HG03521 (cell line): ENCODE measurements around the gene PBRM1.

Source experiments
- ATAC-seq: cut with Tn5 transposase; IDR thresholded peaks from one replicate; pipeline ENCODE4 v1.9.1; 2021; ENCODE audit warnings: mild to moderate bottlenecking, moderate library complexity; ENCODE audit not compliant: unreplicated experiment

The PBRM1 gene

DNA sequence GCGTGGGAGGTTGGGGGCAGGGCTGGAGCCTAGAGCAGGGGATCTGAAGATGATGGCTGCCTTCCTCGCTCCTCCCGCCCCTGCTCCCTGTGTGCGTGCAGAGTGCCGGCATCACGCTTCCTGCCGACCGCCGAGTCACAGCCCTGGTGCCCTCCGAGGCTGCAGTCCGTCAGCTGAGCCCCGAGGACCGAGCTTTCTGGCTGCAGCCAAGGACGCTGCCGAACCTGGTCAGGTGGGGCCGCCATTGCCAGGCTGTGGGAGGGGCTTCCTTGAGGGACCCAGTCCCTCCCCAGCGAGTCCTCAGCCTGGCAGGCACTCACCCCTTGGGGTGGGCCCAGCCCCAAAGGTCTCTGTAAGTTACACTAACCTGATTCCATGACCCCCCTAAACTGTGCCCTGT is 173.0 kb downstream of the PBRM1 start:
- no peak for ATAC-seq

DNA sequence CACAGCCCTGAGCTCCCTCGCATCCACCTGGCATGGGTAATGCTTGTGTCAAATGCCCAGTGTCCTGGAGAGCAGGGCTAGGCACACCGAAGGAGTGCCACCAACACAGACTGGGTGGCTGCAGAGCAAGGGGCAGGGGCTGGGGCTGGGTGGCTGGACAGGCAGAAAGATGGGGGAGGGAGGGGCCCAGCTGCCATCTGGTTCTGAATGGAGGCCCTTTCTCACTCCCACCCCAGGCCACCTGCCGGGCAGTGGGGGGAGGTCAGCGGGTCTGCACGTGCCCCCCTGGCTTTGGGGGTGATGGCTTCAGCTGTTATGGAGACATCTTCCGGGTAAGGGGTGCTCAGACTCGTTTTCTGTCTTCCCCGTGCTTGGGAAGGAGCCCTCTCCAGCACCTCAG is 173.6 kb downstream of the PBRM1 start:
- ATAC-seq: no peak

DNA sequence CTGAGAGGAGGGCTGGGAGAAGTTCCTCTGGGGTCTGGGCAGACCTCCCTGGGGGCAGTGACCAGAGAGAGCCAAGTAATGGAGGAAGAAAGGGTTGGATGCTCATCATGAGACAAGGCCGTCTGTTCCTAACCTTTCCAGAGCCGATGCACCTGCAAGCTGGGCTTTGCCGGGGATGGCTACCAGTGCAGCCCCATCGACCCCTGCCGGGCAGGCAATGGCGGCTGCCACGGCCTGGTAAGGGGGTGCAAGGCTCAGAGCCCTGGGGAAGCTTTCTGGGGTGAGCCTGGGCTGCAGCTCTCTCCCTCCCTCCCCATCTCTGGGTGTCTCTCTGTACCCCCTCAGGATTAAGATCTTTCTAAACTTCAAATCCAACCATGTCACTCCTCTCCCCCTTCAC is 174.2 kb downstream of the PBRM1 start:
- no peak for ATAC-seq

DNA sequence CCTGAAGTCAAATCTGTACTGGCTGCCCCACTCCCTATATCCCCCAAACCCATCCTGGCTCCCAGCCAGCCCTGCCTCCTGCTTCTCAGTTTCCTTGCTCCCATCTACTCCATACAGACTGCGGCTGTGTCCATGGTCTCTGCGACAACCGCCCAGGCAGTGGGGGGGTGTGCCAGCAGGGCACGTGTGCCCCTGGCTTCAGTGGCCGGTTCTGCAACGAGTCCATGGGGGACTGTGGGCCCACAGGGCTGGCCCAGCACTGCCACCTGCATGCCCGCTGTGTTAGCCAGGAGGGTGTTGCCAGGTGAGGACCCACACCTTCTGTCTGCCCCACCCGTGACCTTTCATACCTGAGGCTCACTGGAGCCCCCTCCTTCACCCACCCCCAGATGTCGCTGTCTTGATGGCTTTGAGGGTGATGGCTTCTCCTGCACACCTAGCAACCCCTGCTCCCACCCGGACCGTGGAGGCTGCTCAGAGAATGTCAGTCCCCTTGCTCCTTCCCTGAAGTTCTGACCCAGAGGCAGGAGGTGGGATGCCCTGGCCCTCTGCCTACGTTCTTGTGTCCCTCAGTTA is 175.9 kb downstream of the PBRM1 start:
- no peak for ATAC-seq

DNA sequence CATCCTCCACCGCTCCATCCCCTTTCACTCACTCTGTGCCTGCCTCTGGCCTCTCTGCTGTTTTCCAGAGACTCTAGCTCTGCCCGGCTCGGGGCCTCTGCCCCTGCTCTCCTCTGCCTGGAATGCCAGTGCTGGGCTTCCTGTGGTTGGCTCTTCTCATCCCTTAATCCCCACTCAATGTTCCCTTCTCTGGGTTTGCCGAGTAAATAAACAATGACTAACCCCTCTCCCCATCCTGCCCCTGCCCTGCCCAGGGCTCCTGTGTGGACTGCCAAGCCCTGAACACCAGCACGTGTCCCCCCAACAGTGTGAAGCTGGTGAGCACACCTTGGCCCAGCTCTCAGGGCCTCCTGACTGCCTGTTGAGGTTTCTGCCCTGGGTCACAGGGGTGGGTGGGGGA is 178.4 kb downstream of the PBRM1 start:
- no peak for ATAC-seq

GRCh38 chr3:52506266-52506966 is 179.3 kb downstream of the PBRM1 start:
- ATAC-seq: no peak

GRCh38 chr3:52504977-52505376 is 180.7 kb downstream of the PBRM1 start:
- no peak for ATAC-seq

DNA sequence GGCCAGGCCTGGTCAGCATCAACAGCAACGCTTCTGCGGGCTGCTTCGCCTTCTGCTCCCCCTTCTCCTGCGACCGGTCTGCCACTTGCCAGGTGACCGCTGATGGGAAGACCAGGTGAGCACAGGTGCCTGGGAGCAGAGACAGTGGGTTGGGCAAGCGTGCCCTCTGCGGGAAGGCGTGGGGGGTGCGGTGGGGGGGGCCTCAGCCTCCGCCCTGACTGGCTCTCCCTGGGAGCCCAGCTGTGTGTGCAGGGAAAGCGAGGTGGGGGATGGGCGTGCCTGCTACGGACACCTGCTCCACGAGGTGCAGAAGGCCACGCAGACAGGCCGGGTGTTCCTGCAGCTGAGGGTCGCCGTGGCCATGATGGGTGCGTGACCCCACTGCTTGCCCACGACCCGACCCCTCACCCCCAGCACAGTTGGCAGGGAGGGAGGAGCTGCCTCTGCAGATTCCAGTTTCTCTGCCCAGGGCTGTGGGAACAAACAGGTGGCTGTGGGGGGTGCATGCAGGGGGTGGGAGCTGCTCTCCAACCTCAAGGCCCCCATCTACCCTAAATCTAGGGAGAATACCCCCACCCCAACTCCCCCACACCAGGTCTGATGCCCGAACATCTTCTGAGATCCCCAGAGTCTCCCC is 181.8 kb downstream of the PBRM1 start:
- no peak for ATAC-seq

- no peak for ATAC-seq
Measured at GRCh38 chr3:52502808-52503350, 182.8 kb downstream of the PBRM1 start.

- ATAC-seq: no peak
Measured at GRCh38 chr3:52502001-52502400, 183.7 kb downstream of the PBRM1 start.

DNA sequence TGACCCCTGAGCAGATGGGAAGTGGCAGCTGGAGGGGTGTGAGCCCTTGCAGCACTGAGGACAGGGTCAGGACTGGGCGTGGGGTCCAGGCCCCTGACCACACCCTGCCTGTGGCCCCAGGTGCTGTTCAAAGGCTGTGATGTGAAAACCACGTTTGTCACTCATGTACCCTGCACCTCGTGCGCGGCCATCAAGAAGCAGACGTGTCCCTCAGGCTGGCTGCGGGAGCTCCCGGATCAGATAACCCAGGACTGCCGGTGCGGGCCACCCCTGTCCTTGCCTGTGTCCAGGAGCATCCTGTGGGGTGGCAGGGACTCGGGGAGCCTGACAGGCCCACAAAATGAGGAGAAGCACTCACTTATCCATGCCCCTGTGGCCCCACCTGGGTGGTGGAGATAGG is 184.7 kb downstream of the PBRM1 start:
- no peak for ATAC-seq

DNA sequence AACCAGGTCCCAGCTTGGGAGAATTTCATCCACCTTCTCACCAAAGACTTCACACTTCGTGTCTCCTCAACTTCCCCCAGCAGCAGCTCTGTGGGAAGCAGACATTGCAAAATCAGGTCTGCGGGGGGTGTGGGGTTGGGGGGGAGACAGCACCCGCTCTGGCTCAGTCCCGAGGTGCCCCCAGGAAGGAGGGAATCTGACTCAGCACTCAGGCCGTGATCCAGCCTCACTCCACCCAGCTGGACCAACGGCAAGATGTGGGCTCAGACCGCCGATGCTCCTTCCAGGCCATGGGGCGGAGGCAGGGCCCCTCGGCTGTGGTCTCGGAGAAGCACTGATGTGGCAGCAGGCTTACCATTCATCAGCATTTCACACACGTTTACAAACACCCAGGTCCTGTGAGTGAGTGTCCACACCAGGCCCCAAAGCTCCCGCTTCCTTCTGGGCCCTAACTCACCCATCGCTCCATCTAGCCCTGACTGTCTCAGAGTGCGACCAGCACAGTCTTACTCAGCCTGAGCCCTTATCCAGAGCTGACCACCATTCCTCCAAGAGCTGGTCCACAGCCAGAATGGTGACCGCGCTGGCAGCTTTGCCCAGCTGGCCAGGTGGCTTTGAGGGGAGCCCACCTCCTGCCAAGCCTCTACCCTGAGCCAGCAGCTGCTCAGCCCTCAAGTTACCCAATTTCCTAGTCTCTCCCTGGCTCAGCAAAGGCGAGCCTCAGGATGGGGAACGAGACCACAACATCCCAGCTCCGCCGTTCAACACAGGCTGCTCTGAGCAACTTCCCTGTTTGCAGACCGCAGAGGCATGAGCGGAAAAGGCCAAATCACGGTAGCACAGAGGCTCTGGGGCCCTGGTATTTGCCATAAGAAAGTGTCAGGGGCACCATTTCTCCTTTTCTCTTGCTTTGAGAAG is 187.3 kb downstream of the PBRM1 start:
- no peak for ATAC-seq

- ATAC-seq: no peak
Measured at GRCh38 chr3:52495777-52496602, 189.7 kb downstream of the PBRM1 start.
